GM18873 (cell line): ENCODE data around the gene IRF3.

ENCODE experiments used
- ATAC-seq: cut with Tn5 transposase; IDR thresholded peaks from one replicate; pipeline ENCODE4 v1.9.1; 2021; ENCODE audit warnings: mild to moderate bottlenecking, moderate library complexity, moderate number of reproducible peaks; ENCODE audit not compliant: unreplicated experiment, low FRiP score

The IRF3 gene

GRCh38 chr19:49688531-49689132, 23.0 kb upstream of the IRF3 start:
- no peak for ATAC-seq

- ATAC-seq, result no peak
These were observed 22.1 kb upstream of the IRF3 start for GRCh38 chr19:49687566-49688316.

GRCh38 chr19:49687150-49687549, 21.5 kb upstream of the IRF3 start:
- no peak for ATAC-seq

- no peak for ATAC-seq
These were observed 20.9 kb upstream of the IRF3 start for GRCh38 chr19:49686503-49687088.

- ATAC-seq, result no peak
These were observed 20.2 kb upstream of the IRF3 start for GRCh38 chr19:49685845-49686332.

GRCh38 chr19:49684983-49685553, 19.4 kb upstream of the IRF3 start:
- ATAC-seq, result no peak

- no peak for ATAC-seq
These were observed 18.8 kb upstream of the IRF3 start for GRCh38 chr19:49684251-49684982.

GRCh38 chr19:49683814-49684250, 18.2 kb upstream of the IRF3 start:
- no peak for ATAC-seq

GRCh38 chr19:49682274-49682673, 16.6 kb upstream of the IRF3 start:
- ATAC-seq, result no peak

GRCh38 chr19:49681830-49682229, 16.2 kb upstream of the IRF3 start:
- no peak for ATAC-seq

GRCh38 chr19:49680421-49681351, 15.0 kb upstream of the IRF3 start:
- ATAC-seq, result no peak

GRCh38 chr19:49679771-49680413, 14.2 kb upstream of the IRF3 start:
- no peak for ATAC-seq

- no peak for ATAC-seq
These were observed 13.5 kb upstream of the IRF3 start for GRCh38 chr19:49678985-49679770.

GRCh38 chr19:49677901-49678674, 12.4 kb upstream of the IRF3 start:
- ATAC-seq, result no peak

- ATAC-seq, result no peak
These were observed 11.7 kb upstream of the IRF3 start, which contains the start of gene PRMT1 for GRCh38 chr19:49677231-49677900. Gene PRMT1 (plus strand): TSS chr19:49677271. CDS start chr19:49677281, 10 bp downstream.

- peak; percentile 58 for ATAC-seq
These were observed 11.2 kb upstream of the IRF3 start for GRCh38 chr19:49676784-49677230.
